ENCODE results near the gene APOL1.
"Not testable (repeated sequence)": the region's sequence is repeated elsewhere in the genome, so short reads cannot be mapped to it uniquely, and the experiment has no call there.

APOL1 gene

GRCh38 chr22:36245805-36246356, 7.1 kb upstream of the APOL1 start:
- DNase-seq: no peak

- DNase-seq: no peak
Observed at GRCh38 chr22:36246718-36247117, 6.2 kb upstream of the APOL1 start.

DNA sequence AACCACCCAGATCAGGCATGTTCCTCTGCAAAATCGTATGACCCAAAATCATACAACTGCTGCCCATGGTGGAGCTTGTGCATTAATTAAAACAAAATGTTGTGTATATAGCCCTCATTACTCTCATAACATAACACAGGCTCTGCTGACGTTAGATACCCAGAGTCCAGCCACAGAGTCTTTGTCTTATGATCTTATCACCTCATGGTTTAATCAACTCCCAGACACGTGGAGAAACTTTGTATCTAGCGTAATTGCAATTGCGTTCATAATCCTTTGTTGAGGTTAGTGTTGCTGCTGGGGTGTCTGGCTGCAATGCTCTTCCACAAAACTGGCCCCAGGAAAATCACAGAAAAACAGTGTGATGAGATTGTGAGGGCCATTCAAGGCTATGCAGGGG, 5.0 kb upstream of the APOL1 start:
- no peak for DNase-seq

- no peak for DNase-seq
Observed at GRCh38 chr22:36249160-36249559, 3.8 kb upstream of the APOL1 start.

DNA sequence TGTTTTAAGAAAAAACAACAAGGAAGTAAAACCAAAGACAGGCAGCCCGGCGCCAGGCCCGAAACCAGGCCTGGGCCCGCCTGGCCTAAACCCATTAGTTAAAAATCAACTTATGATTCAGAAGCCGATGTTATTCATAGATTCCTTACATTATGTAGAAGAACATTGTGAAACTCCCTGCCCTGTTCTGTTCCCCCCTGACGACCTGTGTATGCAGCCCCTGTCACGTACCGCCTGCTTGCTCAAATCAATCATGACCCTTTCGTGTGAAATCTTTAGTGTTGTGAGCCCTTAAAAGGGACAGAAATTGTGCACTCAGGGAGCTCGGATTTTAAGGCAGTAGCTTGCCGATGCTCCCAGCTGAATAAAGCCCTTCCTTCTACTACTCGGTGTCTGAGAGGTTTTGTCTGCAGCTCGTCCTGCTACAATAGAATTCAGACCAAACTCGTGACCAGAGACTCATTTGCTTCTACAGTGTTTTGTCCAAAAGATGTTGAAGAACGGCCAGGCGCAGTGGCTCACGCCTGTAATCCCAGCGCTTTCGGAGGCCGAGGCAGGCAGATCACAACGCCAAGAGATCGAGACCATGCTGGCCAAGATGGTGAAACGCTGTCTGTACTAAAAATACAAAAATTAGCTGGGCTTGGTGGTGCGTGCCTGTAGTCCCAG, 2.5 kb upstream of the APOL1 start:
- DNase-seq: not testable (repeated sequence)

- DNase-seq: not testable (repeated sequence)
Observed at GRCh38 chr22:36251979-36252608, 839 bp upstream of the APOL1 start.

GRCh38 chr22:36253523-36254490, 874 bp downstream of the APOL1 start:
- peak; percentile 82 for DNase-seq

GRCh38 chr22:36255572-36255971, 2.6 kb downstream of the APOL1 start:
- DNase-seq: not testable (repeated sequence)

- no peak for DNase-seq
Observed at GRCh38 chr22:36256478-36256877, 3.5 kb downstream of the APOL1 start.

GRCh38 chr22:36257308-36257707, 4.4 kb downstream of the APOL1 start:
- no peak for DNase-seq

DNA sequence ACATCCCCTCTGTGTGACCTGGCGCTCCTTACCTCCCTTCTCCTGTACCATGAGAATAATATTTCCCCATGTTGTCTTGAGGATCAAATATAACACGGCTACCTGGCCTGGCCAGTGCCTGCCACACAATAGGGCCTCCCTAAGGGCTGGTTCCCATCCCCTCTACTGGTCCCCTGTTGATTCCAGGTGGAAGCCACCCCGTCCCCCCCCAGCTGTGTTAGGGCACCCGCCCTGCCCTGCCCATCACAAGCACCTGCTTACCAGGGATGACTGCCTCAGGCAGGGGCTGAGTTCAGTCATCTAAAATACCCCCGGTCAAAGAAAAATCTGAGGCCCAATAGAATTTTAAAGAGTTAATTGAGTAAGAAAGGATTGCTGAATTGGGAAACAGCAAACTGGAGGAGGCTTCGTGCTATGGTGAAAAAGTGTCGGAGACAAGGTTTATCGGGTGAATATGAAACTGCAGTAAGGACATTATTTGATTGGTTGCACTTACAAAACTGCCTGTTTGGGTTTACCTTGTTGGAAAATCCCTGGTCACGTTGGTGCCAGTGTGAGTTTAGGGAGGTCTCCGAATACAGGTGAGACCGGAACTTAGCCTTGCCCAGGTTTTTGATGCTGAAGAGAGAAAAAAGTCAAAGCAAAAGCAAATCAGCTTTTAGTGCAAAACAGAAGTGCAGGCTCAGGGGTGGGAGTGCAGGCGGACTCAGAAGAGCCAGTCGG, 5.2 kb downstream of the APOL1 start:
- DNase-seq: peak; percentile 31

DNA sequence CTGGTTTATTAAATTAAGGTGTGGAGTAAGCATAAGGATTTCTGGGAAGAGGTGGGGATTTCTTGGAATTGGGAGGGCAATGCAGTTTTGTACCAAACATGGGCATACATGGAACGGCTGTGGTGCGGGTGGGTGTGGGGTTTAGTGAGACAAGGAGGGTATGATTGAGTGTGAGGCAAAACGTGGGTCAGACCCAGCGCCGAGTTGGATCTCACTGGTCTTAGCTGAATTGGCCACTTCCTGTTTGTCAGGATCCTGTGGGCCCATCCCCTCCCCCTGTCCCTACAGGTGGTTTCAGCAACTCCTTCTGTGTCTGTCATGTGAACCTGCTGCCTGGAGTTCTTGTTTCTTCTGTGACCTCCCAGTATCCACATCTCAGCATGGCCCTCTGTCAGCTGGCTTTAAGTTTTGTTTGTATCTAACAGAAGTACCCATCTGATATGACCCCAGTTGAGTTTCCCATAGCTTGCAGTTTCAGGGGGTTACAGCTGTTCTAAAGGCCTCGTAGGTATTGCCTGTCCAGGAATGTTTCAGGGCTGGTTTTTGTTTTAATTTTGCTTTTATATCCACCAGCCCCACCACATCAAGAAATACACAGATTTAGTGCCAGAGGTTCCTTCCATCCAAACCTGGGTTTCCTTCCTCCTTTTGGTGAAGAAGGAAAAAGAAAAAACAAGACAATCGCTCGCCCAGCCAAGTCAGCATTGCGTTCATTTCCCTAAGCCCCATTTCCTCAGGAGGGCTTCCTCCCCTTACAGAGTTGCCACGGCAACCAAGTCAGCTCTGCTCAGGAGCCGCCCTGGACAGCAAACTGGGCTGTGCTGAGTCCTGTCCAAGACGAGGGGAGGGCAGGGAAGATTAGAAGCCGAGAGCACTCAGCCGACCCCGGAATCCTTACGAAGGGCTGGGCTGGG, 6.0 kb downstream of the APOL1 start:
- peak; percentile 43 for DNase-seq

GRCh38 chr22:36259615-36260300, 6.8 kb downstream of the APOL1 start:
- no peak for DNase-seq

DNA sequence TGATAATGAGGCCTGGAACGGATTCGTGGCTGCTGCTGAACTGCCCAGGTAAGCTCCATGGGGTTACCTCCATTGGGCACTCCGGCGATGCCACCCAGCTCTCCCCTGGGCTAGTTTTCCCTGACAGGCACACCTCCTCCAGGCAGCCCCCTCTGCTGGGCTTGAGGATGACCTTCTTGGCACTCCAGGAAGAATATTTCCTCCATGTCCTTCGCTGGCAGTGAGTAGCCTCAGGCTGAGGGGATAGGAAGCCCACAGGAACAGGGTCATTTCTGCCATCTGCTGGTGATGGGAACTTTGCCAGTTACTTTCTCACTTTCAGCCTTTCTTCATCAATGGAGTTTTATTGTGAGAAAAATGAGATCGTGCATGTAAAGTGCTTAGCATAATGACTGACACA, 8.7 kb downstream of the APOL1 start:
- peak; percentile 26 for DNase-seq

- DNase-seq: not testable (repeated sequence)
Observed at GRCh38 chr22:36262307-36262706, 9.4 kb downstream of the APOL1 start.

GRCh38 chr22:36263216-36263673, 10.3 kb downstream of the APOL1 start:
- not testable (repeated sequence) for DNase-seq

DNA sequence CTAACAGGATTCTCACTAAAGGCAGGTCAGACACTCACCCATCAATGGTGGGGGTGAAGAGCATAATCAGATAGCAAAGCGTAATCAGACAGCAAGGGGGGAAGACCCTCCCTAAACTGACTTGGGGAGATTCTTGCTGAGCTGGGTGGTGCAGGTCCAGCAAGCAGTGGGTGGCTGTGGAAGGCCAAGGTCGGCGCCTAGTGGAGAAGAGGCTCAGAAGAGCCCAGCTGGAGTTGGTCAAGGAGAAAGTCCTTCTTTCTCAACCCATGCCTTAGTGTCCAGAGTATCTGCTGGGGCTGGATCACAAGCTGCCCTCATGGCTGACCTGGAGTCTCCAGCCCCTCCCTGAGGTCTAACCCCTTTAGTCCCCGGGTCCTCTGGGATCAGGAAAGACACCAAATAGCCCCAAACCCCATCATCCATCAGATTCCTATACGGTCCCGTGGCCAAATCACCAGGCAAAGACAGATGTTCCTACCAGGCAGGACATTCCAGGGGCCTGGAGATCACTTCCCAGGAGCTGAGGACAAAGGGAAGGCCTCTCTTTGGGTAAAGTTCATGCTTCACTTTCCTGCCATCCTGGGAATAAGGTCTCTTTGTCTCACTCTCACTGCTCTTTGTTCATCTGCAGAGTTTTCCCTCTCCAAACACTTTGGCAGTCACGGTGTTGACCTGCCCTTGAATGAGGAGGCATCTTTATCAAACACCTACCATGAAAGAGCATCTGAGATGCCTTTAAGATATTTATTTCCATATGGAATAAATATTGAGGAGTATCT, 11.1 kb downstream of the APOL1 start:
- DNase-seq: not testable (repeated sequence)

- DNase-seq: no peak
Observed at GRCh38 chr22:36267058-36267457, 14.1 kb downstream of the APOL1 start.

GRCh38 chr22:36267896-36268485, 15.1 kb downstream of the APOL1 start:
- DNase-seq: no peak
